Nephron (organoid): Measurements from ENCODE around the gene SMIM35.
"Not testable (repeated sequence)": the region's sequence is repeated elsewhere in the genome, so short reads cannot be mapped to it uniquely, and the experiment has no call there.

ENCODE experiments used
- H3K27ac Mint-ChIP-seq, 3 experiments: 2 replicates each; pipeline ENCODE4 v1.8.0; 2020; ENCODE audit warnings: mixed read lengths in 3 of 3, mild to moderate bottlenecking in 2 of 3, moderate library complexity in 1 of 3
- H3K27me3 Mint-ChIP-seq: 2 replicates; pipeline ENCODE4 v1.8.0; 2021; ENCODE audit warnings: low read depth, mild to moderate bottlenecking, moderate library complexity, mixed read lengths
- H3K36me3 Mint-ChIP-seq: 2 replicates; pipeline ENCODE4 v1.8.0; 2020; ENCODE audit warnings: low read depth, mixed read lengths
- H3K4me1 Mint-ChIP-seq: 2 replicates; pipeline ENCODE4 v1.8.0; 2020; ENCODE audit warnings: mixed read lengths
- H3K4me3 Mint-ChIP-seq, 3 experiments: 2 replicates each; pipeline ENCODE4 v1.8.0; 2020; ENCODE audit warnings: mild to moderate bottlenecking in 3 of 3, mixed read lengths in 3 of 3, moderate library complexity in 2 of 3
- H3K9me3 Mint-ChIP-seq: 2 replicates; pipeline ENCODE4 v1.8.0; 2020; ENCODE audit warnings: mixed read lengths
- TF ChIP-seq, protein P1 (sequence below), 3 experiments: fragments of 200-600 bp; sonication (generic); IDR thresholded peaks; one replicate each; pipeline ENCODE4 v1.5.0; 2021; ENCODE audit warnings: antibody characterized with exemption in 3 of 3; ENCODE audit not compliant: unreplicated experiment in 3 of 3

The SMIM35 gene

GRCh38 chr11:118068945-118069612 lies 17.7 kb downstream of the SMIM35 start:
- peaks cover 10% of the 10 kb centered on the region for H3K4me1 Mint-ChIP-seq
- H3K27me3 Mint-ChIP-seq = peaks cover 17% of the 10 kb centered on the region
- TF ChIP-seq, protein P1, sequence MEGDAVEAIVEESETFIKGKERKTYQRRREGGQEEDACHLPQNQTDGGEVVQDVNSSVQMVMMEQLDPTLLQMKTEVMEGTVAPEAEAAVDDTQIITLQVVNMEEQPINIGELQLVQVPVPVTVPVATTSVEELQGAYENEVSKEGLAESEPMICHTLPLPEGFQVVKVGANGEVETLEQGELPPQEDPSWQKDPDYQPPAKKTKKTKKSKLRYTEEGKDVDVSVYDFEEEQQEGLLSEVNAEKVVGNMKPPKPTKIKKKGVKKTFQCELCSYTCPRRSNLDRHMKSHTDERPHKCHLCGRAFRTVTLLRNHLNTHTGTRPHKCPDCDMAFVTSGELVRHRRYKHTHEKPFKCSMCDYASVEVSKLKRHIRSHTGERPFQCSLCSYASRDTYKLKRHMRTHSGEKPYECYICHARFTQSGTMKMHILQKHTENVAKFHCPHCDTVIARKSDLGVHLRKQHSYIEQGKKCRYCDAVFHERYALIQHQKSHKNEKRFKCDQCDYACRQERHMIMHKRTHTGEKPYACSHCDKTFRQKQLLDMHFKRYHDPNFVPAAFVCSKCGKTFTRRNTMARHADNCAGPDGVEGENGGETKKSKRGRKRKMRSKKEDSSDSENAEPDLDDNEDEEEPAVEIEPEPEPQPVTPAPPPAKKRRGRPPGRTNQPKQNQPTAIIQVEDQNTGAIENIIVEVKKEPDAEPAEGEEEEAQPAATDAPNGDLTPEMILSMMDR (IDR thresholded peaks at IDR 0.05; ENCODE audit: unreplicated experiment in 3 of 3) = no peak
- H3K27ac Mint-ChIP-seq = no peak overlapping the region
- no peaks in the 10 kb centered on the region for H3K9me3 Mint-ChIP-seq
- no peaks in the 10 kb centered on the region for H3K36me3 Mint-ChIP-seq
- H3K4me3 Mint-ChIP-seq = no peak overlapping the region

- Mint-ChIP-seq H3K36me3 (no peaks in the 10 kb centered on the region), H3K9me3 (no peaks in the 10 kb centered on the region), H3K4me1 (peaks cover 10% of the 10 kb centered on the region), H3K27me3 (peaks cover 17% of the 10 kb centered on the region), H3K4me3 (no peak overlapping the region), H3K27ac (peak overlapping the region in 1 of 3 experiments; percentile 18)
- TF ChIP-seq, protein P1 (IDR thresholded peaks at IDR 0.05; ENCODE audit: unreplicated experiment in 3 of 3) = peak in 1 of 3 experiments; percentile 30
Measured at GRCh38 chr11:118068206-118068944, 18.4 kb downstream of the SMIM35 start.

DNA sequence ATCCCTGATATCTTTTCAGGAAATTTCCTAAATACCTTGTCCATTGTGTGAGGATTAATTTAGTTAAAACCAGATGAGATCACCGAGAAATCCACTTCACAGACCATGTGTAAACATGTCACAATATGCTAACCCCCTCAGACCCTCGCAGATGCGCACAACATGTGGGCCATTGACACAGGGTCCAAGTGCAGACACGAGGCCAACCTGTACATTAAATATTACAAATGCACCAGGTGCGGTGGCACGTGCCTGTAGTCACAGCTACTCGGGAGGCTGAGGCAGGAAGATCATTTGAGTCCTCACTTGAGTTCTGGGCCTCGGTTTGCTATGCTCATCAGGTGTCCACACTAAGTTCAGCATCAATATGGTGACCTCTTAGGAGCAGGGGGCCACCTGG lies 19.8 kb downstream of the SMIM35 start:
- no peak overlapping the region for H3K4me3 Mint-ChIP-seq
- TF ChIP-seq, protein P1 (IDR thresholded peaks at IDR 0.05; ENCODE audit: unreplicated experiment in 3 of 3) = no peak
- no peak overlapping the region for H3K27ac Mint-ChIP-seq
- H3K9me3 Mint-ChIP-seq = no peaks in the 10 kb centered on the region
- H3K27me3 Mint-ChIP-seq = peaks cover 14% of the 10 kb centered on the region
- no peaks in the 10 kb centered on the region for H3K36me3 Mint-ChIP-seq
- H3K4me1 Mint-ChIP-seq = peaks cover 10% of the 10 kb centered on the region

DNA sequence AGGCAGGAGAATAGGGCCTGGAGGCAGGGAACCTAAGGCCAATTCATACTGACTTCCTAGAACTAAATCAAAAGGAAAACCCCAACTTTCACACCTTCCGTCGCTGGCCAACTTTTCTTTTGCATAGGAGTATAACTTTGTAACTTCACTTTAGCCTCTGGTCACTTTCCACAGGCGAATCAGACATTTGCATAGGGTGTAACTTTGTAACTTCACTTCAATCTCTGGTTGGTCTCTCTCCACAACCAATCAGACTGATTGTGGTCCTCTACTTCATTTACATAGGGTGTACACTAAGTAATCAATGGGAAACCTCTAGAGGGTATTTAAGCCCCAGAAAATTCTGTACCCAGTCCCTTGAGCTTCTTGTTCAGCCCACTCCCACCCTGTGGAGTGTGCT lies 21.4 kb downstream of the SMIM35 start:
- Mint-ChIP-seq H3K27ac (no peak overlapping the region), H3K36me3 (no peaks in the 10 kb centered on the region), H3K4me1 (peaks cover 10% of the 10 kb centered on the region), H3K4me3 (no peak overlapping the region), H3K27me3 (peaks cover 21% of the 10 kb centered on the region), H3K9me3 (no peaks in the 10 kb centered on the region)
- TF ChIP-seq, protein P1 (IDR thresholded peaks at IDR 0.05; ENCODE audit: unreplicated experiment in 3 of 3) = no peak

DNA sequence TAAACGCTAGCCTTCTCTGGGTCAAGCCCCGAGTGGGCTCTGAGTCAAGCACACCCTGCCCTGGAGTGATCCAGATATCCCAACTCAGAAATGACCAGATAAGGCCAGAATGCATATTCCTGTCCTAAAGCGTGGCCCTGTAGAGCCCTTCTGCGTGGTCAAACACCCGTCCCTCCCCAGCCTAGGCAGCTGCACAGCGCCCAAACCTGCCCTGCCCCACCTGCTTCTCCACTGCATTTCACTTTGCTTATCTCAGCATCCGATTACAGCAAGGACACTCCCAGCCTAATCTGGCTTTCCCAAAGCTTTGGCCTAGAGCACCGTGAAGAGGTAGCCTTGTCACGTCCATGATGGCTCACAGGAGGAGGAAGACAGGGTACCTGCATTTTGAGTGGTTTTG lies 21.8 kb downstream of the SMIM35 start:
- no peaks in the 10 kb centered on the region for H3K36me3 Mint-ChIP-seq
- peaks cover 21% of the 10 kb centered on the region for H3K27me3 Mint-ChIP-seq
- TF ChIP-seq, protein P1 (IDR thresholded peaks at IDR 0.05; ENCODE audit: unreplicated experiment in 3 of 3) = no peak
- peaks cover 10% of the 10 kb centered on the region for H3K4me1 Mint-ChIP-seq
- no peak overlapping the region for H3K27ac Mint-ChIP-seq
- H3K4me3 Mint-ChIP-seq = no peak overlapping the region
- H3K9me3 Mint-ChIP-seq = no peaks in the 10 kb centered on the region

GRCh38 chr11:118062631-118063030 lies 24.1 kb downstream of the SMIM35 start:
- H3K27ac Mint-ChIP-seq, H3K36me3 Mint-ChIP-seq, H3K4me1 Mint-ChIP-seq, H3K9me3 Mint-ChIP-seq, H3K4me3 Mint-ChIP-seq: not testable (repeated sequence)
- peaks cover 24% of the 10 kb centered on the region for H3K27me3 Mint-ChIP-seq

GRCh38 chr11:118062181-118062580 lies 24.6 kb downstream of the SMIM35 start:
- H3K9me3 Mint-ChIP-seq, H3K27ac Mint-ChIP-seq, H3K36me3 Mint-ChIP-seq, H3K4me3 Mint-ChIP-seq, H3K4me1 Mint-ChIP-seq: not testable (repeated sequence)
- H3K27me3 Mint-ChIP-seq = peaks cover 28% of the 10 kb centered on the region
